NK-92 treated with Interleukin-12 subunit alpha and Interleukin-12 subunit beta, amount 100 ng/mL, for 24 hours (cell line): Measurements from ENCODE around the gene POLR2E.

ENCODE experiments used
- DNase-seq: peaks from one replicate; lab custom pipeline; 2025; lab: John Stamatoyannopoulos, UW

POLR2E gene

DNA sequence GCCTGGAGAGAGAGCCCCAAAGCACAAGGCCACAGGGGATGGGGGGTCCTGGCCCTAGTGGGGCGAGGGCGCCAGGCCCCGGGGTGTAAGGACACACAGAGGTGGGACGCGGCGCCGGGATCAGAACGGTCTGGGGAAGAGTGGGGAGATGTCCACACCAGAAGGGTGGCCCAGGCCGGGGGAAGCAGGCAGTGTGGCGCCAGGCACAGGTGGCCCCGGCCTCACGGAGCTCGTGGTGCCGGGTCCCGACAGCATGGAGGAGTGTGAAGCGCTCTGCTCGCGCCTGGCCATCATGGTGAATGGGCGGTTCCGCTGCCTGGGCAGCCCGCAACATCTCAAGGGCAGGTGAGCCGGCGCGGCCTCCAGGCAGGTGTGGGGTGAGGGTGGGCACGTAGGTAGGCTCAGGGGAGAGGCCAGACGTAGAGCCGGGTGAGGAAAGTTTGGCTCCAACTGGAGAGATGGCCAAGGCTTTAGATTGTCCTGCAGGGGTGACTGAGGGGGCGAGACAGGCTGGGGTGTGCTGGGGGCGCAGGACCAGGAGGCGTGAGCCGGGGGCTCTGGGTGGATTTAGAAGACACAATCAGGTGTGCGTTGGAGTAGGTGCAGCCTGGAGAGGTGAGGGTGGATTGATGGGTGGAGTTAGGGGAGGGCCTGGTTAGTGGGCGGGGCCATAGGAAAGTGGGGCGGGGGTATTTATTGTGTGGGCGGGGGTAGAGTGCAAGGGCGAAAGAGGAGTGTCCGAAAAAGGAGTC lies 31.1 kb downstream of the POLR2E start:
- no peak for DNase-seq

GRCh38 chr19:1063030-1063908 lies 31.9 kb downstream of the POLR2E start:
- DNase-seq = peak; percentile 72

- no peak for DNase-seq
These were observed 32.7 kb downstream of the POLR2E start for GRCh38 chr19:1062387-1063029.

- no peak for DNase-seq
These were observed 33.2 kb downstream of the POLR2E start for GRCh38 chr19:1061987-1062386.

DNA sequence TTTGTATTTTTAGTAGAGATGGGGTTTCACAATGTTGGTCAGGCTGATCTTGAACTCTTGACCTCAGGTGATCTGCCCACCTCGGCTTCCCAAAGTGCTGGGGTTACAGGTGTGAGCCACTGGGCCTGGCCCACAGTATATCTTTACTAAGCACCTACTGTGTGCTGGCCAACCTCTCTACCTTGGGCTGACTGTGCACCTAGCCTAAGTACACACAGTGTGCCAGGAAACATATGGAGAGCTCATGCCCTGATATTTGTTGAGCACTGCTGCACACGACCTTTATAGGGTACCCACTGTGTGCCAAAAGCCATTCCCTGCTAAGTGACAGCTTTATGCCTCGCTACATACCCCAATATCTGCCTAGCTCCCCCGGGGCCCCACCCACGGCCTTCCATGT lies 34.5 kb downstream of the POLR2E start:
- no peak for DNase-seq

GRCh38 chr19:1058112-1058511 lies 37.1 kb downstream of the POLR2E start:
- no peak for DNase-seq

DNA sequence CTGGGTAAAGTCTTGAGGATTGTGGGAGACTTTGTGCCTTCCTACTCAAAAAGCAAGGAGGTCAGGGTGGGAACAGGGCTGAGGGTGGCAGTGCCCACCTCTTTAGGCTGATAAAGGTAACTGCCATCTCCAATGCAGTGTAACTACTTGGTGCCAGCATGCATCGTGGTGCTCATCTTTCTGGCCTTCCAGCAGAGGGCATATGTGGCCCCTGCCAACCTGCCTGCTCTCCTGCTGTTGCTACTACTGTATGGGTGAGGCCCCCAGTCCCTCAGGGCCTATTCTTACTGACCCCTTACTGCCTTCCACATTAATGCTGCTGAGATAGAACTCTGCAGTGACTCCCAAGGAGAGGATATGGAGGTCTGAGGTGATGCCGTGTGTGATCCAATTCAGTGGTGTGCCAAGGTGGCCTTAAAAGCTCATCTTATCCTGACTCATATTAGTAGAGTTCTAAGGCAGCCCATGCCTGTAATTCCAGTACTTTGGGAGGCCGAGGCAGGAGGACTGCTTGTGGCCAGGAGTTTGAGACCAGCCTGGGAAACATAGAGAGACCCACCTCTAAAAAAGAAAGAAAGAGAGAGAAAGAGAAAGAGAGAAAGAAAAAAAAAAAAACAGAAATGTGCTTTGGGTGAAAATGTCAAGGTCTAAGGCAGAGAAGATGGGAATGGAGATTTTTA lies 37.9 kb downstream of the POLR2E start:
- DNase-seq = no peak

GRCh38 chr19:1055886-1056620 lies 39.1 kb downstream of the POLR2E start:
- DNase-seq = no peak

GRCh38 chr19:1055028-1055425 lies 40.1 kb downstream of the POLR2E start:
- no peak for DNase-seq

GRCh38 chr19:1054102-1055027 lies 40.8 kb downstream of the POLR2E start:
- no peak for DNase-seq

DNA sequence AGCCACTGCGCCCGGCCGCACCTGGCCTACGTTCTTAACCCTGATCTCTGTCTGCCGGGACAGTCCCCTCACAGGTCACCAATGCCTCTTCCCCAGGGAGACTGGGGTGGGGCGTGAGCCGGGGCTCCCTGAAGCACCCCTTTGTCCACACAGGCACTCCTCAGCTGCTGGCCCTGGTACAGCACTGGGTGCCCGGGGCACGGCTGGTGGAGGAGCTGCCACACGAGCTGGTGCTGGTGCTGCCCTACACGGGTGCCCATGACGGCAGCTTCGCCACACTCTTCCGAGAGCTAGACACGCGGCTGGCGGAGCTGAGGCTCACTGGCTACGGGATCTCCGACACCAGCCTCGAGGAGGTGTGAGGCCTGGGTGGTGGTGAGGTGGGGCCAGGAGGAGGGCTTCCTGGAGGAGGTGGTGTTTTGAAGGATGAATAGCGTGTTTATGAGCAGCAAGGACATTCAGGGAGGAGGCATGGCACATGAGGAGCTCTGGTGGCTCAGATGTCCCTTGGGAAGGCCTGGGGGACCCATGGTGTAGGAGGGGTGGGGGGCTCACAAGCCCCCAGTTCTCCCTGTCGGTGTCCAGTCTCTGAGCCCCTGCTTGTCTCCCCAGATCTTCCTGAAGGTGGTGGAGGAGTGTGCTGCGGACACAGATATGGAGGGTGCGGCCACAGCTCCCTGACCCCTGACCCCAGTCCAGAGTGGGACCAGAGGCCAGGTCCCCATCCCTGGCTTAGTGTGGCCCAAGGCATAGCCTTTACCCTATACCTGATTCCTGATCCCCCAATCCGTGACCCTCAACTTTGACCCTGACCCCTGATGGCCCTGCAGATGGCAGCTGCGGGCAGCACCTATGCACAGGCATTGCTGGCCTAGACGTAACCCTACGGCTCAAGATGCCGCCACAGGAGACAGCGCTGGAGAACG lies 41.7 kb downstream of the POLR2E start:
- no peak for DNase-seq

DNA sequence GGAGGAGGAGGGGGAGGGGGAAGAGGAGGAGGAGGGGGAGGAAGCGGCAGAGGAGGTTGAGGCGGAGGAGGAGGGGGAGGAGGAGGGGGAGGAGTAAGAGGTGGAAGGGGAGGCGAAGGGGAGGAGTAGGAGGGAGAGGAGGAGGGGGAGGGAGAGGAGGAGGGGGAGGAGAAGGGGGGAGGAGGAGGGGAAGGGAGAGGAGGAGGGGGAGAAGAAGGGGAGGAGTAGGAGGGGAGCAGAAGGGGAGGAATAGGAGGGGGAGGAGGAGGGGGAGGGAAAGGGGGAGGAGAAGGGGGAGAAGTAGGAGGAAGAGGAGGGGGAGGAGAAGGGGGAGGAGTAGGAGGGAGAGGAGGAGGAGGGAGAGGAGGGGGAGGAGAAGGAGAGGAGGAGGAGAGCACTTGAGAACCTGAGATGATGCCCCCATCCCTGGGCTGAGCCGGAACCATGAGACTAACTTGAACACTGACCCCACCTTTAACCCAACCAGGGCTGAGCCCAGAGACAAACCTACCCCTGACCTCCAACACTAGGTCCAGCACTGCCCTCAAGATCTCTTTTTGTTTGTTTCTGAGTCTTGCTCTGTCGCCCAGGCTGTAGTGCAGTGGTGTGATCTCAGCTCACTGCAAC lies 42.7 kb downstream of the POLR2E start:
- DNase-seq = no peak

GRCh38 chr19:1051791-1052190 lies 43.4 kb downstream of the POLR2E start:
- no peak for DNase-seq

DNA sequence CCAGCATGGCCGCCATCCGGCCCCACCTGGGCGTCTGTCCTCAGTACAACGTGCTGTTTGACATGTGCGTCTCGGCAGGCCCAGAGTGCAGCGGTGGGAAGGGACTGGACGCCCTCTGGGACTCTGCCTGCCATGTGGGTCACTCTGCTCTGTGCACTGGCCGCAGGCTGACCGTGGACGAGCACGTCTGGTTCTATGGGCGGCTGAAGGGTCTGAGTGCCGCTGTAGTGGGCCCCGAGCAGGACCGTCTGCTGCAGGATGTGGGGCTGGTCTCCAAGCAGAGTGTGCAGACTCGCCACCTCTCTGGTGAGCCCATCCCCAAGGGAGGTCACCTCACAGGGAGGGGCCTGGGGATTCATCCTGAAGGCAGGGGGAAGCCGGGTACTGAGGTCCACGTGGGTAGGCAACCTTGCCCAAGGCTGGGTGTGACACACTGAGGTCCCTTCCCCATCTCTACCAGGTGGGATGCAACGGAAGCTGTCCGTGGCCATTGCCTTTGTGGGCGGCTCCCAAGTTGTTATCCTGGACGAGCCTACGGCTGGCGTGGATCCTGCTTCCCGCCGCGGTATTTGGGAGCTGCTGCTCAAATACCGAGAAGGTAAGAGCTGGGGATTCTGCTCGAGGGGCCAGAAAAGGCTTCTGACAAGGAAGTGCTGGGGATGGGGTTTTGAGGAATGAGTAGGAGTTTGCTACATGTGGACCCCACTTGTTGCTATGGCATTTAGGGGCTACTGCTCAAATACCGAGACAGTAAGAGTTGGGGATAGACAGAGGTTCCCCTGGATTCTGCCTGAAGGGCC lies 44.0 kb downstream of the POLR2E start:
- DNase-seq = no peak

GRCh38 chr19:1049800-1050199 lies 45.4 kb downstream of the POLR2E start:
- DNase-seq = no peak

GRCh38 chr19:1049106-1049505 lies 46.1 kb downstream of the POLR2E start:
- DNase-seq = no peak

DNA sequence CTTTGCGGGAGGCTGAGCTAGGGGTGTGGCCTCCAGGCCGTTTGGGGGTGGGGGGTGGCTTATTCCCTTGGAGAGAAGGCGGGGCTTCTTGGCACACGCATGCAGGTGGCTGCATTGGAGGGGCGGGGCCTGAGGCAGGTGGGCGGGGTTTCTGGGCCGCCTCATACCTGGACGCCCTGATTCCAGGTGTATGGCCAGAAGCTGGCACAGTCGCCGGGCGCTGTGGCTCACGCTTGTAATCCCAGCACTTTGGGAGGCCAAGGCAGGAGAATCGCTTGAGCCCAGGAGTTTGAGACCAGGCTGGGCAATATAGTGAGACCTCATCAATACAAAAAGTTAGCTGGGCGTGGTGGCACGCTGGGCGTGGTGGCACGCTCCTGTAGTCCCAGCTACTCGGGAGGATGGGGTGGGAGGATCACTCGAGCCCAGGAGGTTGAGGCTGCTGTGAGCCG lies 47.5 kb downstream of the POLR2E start:
- no peak for DNase-seq
